HG02943 (cell line): Measurements from ENCODE around the gene KLHL29.
"Not testable (repeated sequence)": the region's sequence is repeated elsewhere in the genome, so short reads cannot be mapped to it uniquely, and the experiment has no call there.

ENCODE experiments used
- ATAC-seq: cut with Tn5 transposase; IDR thresholded peaks from one replicate; pipeline ENCODE4 v1.9.1; 2021; ENCODE audit warnings: mild to moderate bottlenecking, low read depth, moderate library complexity; ENCODE audit not compliant: unreplicated experiment

KLHL29 gene

GRCh38 chr2:23384551-23385343, at the start of gene KLHL29:
Gene KLHL29, plus strand, starts transcription at chr2:23385179. Its CDS starts 177,018 bp downstream, at chr2:23562197.
- peak; percentile 58 for ATAC-seq

- no peak for ATAC-seq
These were observed 49.4 kb upstream of the KLHL29 start for GRCh38 chr2:23335550-23335949.

- no peak for ATAC-seq
These were observed 42.9 kb upstream of the KLHL29 start for GRCh38 chr2:23342075-23342474.

- no peak for ATAC-seq
These were observed 39.0 kb upstream of the KLHL29 start for GRCh38 chr2:23346029-23346428.

GRCh38 chr2:23346781-23347180, 38.2 kb upstream of the KLHL29 start:
- no peak for ATAC-seq

- no peak for ATAC-seq
These were observed 37.4 kb upstream of the KLHL29 start for GRCh38 chr2:23347471-23348092.

- ATAC-seq: not testable (repeated sequence)
These were observed 36.9 kb upstream of the KLHL29 start for GRCh38 chr2:23348093-23348481.

- ATAC-seq: no peak
These were observed 35.5 kb upstream of the KLHL29 start for GRCh38 chr2:23349508-23349907.

GRCh38 chr2:23350041-23350791, 34.8 kb upstream of the KLHL29 start:
- ATAC-seq: no peak

- no peak for ATAC-seq
These were observed 34.1 kb upstream of the KLHL29 start for GRCh38 chr2:23350792-23351355.

GRCh38 chr2:23351388-23352141, 33.4 kb upstream of the KLHL29 start:
- ATAC-seq: peak; percentile 77

- ATAC-seq: no peak
These were observed 30.4 kb upstream of the KLHL29 start for GRCh38 chr2:23354554-23354953.

- no peak for ATAC-seq
These were observed 30.0 kb upstream of the KLHL29 start for GRCh38 chr2:23355001-23355400.

GRCh38 chr2:23356711-23357110, 28.3 kb upstream of the KLHL29 start:
- ATAC-seq: no peak

GRCh38 chr2:23359631-23360567, 25.1 kb upstream of the KLHL29 start:
- ATAC-seq: no peak

GRCh38 chr2:23360571-23361125, 24.3 kb upstream of the KLHL29 start:
- ATAC-seq: no peak

GRCh38 chr2:23361152-23361551, 23.8 kb upstream of the KLHL29 start:
- ATAC-seq: no peak

GRCh38 chr2:23363268-23363667, 21.7 kb upstream of the KLHL29 start:
- ATAC-seq: no peak

GRCh38 chr2:23363831-23364230, 21.1 kb upstream of the KLHL29 start:
- ATAC-seq: no peak
